ENCODE results near the gene PAK5. TPM values are rescaled to one million over a fixed set of nuclear protein-coding genes. Genes with fewer than 3 reads are reported as not detected.

Gene PAK5
- total and polyA plus RNA-seq, 2 experiments from 2014 or later: 0.57 to 1.1 TPM

- no peak for ATAC-seq
- Histone ChIP-seq H3F3A (replicated peaks; ENCODE audit: low read depth) (no peaks in the 10 kb centered on the region), H4K20me1 (replicated peaks; ENCODE audit: insufficient read depth) (no peaks in the 10 kb centered on the region), H3K4me1 (ENCODE audit: insufficient read depth) (peaks cover 7% of the 10 kb centered on the region; the same call in 1 of the 2 replicates), H3K9me2 (ENCODE audit: insufficient read depth) (no peaks in the 10 kb centered on the region), H3K27me3 (ENCODE audit: insufficient read depth) (no peaks in the 10 kb centered on the region), H3K4me2 (no peak overlapping the region), H3K36me3 (ENCODE audit: insufficient read depth) (no peaks in the 10 kb centered on the region), H3K4me3 (no peak overlapping the region), H2AFZ (no peak overlapping the region), H3K79me2 (replicated peaks; ENCODE audit: insufficient read depth) (no peaks in the 10 kb centered on the region), H3K27ac (ENCODE audit: low read depth) (no peak overlapping the region)
- H3K4me1 Mint-ChIP-seq: peaks cover 5% of the 10 kb centered on the region; the same call in 2 of the 3 replicates
- H3K27ac Mint-ChIP-seq: no peak overlapping the region
- H3K4me3 Mint-ChIP-seq: no peak overlapping the region
- H3K27me3 Mint-ChIP-seq (ENCODE audit: insufficient read depth, low read depth, poor library complexity): no peaks in the 10 kb centered on the region
- no peak for DNase-seq (ENCODE audit: low spot score)
- no peak for TF ChIP-seq EZH2phosphoT487 (IDR thresholded peaks at IDR 0.05; ENCODE audit: unreplicated experiment)
- no peak for TF ChIP-seq NANOG (IDR thresholded peaks at IDR 0.05; ENCODE audit: borderline replicate concordance)
- TF ChIP-seq JUNB (IDR thresholded peaks at IDR 0.05; ENCODE audit: unreplicated experiment): no peak
- no peak for TF ChIP-seq ZNF114 (CRISPR knock-in tag; IDR thresholded peaks at IDR 0.05)
- no peak for TF ChIP-seq ZNF462 (CRISPR knock-in tag; IDR thresholded peaks at IDR 0.05)
- no peak for TF ChIP-seq REST (IDR thresholded peaks at IDR 0.05; ENCODE audit: unreplicated experiment)
- TF ChIP-seq EZH2 (IDR thresholded peaks at IDR 0.05; ENCODE audit: low read depth, unreplicated experiment): no peak
- no peak for TF ChIP-seq ZNF331 (CRISPR knock-in tag; IDR thresholded peaks at IDR 0.05; ENCODE audit: low read depth)
- no peak for TF ChIP-seq POLR2AphosphoS5 (IDR thresholded peaks at IDR 0.05; ENCODE audit: low read depth)
- no peak for TF ChIP-seq CREB1 (CRISPR knock-in tag; IDR thresholded peaks at IDR 0.05; ENCODE audit: low read depth)
- no peak for TF ChIP-seq STAT1 (IDR thresholded peaks at IDR 0.05; ENCODE audit: unreplicated experiment)
- no peak for TF ChIP-seq CTCF (conservative IDR thresholded peaks at IDR 0.05; ENCODE audit: low read depth in 2 of 2)
- TF ChIP-seq ETS1 (IDR thresholded peaks at IDR 0.05): no peak
- H3K9me3 Mint-ChIP-seq: peaks cover 2% of the 10 kb centered on the region; the same call in 1 of the 3 replicates
- H3K36me3 Mint-ChIP-seq (ENCODE audit: low read depth): no peaks in the 10 kb centered on the region
Measured at GRCh38 chr20:9646375-9646774, 192.5 kb downstream of the PAK5 start.
